ENCODE data around the gene EMP2.
A peak's percentile ranks its signal among the peaks of the same experiment; 100 is the strongest.
"Not testable (repeated sequence)": the region's sequence is repeated elsewhere in the genome, so short reads cannot be mapped to it uniquely, and the experiment has no call there.

Gene EMP2

DNA sequence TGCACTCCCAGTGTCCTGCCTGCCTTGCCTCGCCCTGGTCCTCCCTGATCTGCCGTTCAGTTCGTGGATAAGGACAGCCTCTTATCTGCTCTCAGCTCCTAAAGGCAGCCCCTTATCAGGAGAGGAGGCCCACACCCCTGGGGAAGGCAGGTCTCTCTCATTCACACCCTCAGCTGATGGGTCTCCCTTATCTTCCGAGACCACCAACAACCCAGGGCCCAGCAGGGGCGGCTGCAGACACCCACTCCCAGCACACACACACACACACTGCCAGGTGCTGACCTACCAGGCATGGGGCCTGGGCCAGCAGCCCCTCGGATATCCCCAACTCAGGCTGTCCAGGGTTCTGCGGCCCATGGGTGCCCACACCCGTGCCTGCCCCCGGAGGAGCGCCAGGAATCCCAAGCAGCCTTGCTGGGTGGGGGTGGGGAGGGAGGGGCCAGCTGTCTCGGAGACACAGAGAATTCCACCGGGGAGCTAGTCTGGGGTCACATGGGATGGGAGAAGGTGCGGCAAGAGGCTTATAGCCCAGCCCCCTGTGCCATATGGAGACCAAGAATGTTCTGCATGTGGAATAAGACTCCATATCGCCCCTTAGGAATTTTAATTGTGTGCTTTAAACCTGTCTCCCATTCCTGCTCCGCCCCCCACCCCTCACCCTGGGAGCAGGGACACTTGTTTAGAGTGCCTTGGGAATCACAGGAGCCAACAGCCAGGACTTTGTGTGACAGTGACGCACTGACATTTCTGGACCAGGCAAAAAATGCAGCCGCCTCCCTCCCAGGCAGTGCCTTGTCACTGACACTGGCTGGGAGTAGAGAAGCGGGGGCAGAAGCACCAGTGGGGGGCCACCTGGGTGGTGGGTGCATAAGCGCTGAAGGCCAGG is 41.9 kb upstream of the EMP2 start:
- Histone ChIP-seq H3K9me3 (ENCODE audit: severe bottlenecking) (no peaks in the 10 kb centered on the region), H3K36me3 (no peaks in the 10 kb centered on the region), H3K27ac (no peak overlapping the region), H3K27me3 (ENCODE audit: insufficient read depth, low read depth, severe bottlenecking) (no peaks in the 10 kb centered on the region), H3K4me3 (ENCODE audit: low read depth, low read length) (no peak overlapping the region)
- peak; percentile 75 for DNase-seq
- TF ChIP-seq, protein P1, sequence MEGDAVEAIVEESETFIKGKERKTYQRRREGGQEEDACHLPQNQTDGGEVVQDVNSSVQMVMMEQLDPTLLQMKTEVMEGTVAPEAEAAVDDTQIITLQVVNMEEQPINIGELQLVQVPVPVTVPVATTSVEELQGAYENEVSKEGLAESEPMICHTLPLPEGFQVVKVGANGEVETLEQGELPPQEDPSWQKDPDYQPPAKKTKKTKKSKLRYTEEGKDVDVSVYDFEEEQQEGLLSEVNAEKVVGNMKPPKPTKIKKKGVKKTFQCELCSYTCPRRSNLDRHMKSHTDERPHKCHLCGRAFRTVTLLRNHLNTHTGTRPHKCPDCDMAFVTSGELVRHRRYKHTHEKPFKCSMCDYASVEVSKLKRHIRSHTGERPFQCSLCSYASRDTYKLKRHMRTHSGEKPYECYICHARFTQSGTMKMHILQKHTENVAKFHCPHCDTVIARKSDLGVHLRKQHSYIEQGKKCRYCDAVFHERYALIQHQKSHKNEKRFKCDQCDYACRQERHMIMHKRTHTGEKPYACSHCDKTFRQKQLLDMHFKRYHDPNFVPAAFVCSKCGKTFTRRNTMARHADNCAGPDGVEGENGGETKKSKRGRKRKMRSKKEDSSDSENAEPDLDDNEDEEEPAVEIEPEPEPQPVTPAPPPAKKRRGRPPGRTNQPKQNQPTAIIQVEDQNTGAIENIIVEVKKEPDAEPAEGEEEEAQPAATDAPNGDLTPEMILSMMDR (IDR thresholded peaks at IDR 0.05; ENCODE audit: low read depth, low read length), result no peak

DNA sequence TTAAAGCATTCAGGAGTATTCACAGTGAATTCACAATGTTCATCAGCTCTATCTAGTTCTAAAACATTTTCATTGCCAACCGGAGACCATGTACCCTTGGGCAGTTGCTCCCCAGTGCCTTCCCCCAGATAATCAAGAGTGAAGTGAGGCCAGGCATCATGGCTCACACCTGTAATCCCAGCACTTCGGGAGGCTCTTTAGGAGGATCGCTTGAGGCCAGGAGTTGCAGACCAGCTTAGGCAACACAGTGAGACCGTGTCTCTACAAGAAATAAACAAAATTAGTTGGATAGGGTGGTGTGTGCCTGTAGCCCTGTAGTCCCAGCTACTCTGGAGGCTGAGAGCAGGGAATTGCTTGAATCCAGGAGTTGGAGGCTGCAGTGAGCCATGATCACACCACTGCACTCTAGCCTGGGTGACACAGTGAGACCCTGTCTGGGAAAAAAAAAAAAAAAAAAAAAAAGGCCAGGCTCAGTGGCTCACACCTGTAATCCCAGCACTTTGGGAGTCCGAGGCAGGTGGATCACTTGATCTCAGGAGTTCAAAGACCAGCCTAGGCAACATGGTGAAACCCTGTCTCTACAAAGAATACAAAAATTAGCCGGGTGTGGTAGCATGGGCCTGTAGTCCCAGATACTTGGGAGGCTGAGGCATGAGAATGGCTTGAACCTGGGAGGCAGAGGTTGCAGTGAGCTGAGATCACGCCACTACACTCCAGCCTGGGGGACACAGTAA is 41.0 kb upstream of the EMP2 start:
- peak; percentile 29 for DNase-seq
- H3K36me3 ChIP-seq; H3K27ac ChIP-seq; H3K27me3 ChIP-seq (ENCODE audit: insufficient read depth, low read depth, severe bottlenecking); H3K4me3 ChIP-seq (ENCODE audit: low read depth, low read length); H3K9me3 ChIP-seq (ENCODE audit: severe bottlenecking): not testable (repeated sequence)

DNA sequence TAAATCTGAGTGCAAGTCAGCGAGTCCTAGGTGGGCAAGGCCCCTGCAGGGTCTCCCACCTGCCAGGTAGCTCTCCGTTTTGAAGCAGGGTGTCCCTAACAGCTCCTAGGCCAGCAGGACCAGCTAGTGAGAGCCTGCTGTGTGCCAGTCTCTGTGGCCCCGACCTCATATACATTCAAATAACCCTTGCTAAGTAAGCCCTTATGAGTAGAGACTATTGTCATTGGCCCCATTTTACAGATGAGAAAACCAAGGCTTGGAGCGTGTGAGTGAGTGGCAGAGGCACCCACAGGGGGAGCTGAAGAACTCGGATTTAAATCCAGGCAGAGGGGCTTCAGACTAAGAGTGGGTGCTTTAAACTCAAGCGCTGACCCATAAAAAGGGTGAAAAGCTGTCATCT is 39.7 kb upstream of the EMP2 start:
- H3K4me3 ChIP-seq (ENCODE audit: low read depth, low read length), result no peak overlapping the region
- TF ChIP-seq, protein P1 (IDR thresholded peaks at IDR 0.05; ENCODE audit: low read depth, low read length), result no peak
- no peak for DNase-seq
- H3K27me3 ChIP-seq (ENCODE audit: insufficient read depth, low read depth, severe bottlenecking), result no peaks in the 10 kb centered on the region
- no peaks in the 10 kb centered on the region for H3K36me3 ChIP-seq
- no peaks in the 10 kb centered on the region for H3K9me3 ChIP-seq (ENCODE audit: severe bottlenecking)
- no peak overlapping the region for H3K27ac ChIP-seq

- Histone ChIP-seq H3K9me3 (ENCODE audit: severe bottlenecking) (no peaks in the 10 kb centered on the region), H3K27me3 (ENCODE audit: insufficient read depth, low read depth, severe bottlenecking) (no peaks in the 10 kb centered on the region), H3K27ac (no peak overlapping the region), H3K4me3 (ENCODE audit: low read depth, low read length) (no peak overlapping the region), H3K36me3 (no peaks in the 10 kb centered on the region)
- TF ChIP-seq, protein P1 (IDR thresholded peaks at IDR 0.05; ENCODE audit: low read depth, low read length), result no peak
- DNase-seq, result no peak
These were observed 39.0 kb upstream of the EMP2 start for GRCh38 chr16:10619271-10619849.

DNA sequence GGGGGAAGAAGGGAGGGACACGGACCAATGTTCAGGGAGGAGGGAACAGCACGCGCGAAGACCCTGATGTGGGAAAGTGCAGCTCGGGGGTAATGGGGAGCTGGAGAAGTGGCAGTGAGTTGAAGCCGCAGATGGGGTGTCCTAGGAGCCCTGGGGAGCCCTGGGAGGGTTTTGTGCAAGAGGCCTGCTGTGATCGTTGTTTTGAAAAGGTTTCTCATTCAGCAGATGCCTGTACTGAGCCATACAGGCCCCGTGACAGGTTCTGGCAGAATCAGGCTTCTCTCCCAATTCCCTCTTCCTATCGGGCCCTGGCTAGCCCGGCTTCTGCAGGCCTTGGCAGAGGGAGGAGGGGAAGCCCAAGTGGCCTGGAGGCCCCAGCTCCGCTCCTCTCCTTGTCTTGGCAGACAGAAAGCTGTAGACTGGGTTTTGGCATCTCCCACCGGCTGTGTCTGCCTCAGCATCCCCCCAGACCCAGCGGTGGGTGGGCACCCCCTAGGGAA is 38.4 kb upstream of the EMP2 start:
- no peak overlapping the region for H3K4me3 ChIP-seq (ENCODE audit: low read depth, low read length)
- H3K9me3 ChIP-seq (ENCODE audit: severe bottlenecking), result no peaks in the 10 kb centered on the region
- H3K27ac ChIP-seq, result no peak overlapping the region
- TF ChIP-seq, protein P1 (IDR thresholded peaks at IDR 0.05; ENCODE audit: low read depth, low read length), result no peak
- no peaks in the 10 kb centered on the region for H3K27me3 ChIP-seq (ENCODE audit: insufficient read depth, low read depth, severe bottlenecking)
- no peaks in the 10 kb centered on the region for H3K36me3 ChIP-seq
- DNase-seq, result no peak

Measured in WERI-Rb-1 (cell line).